Measurements from ENCODE around the gene FRMPD2.

DNA sequence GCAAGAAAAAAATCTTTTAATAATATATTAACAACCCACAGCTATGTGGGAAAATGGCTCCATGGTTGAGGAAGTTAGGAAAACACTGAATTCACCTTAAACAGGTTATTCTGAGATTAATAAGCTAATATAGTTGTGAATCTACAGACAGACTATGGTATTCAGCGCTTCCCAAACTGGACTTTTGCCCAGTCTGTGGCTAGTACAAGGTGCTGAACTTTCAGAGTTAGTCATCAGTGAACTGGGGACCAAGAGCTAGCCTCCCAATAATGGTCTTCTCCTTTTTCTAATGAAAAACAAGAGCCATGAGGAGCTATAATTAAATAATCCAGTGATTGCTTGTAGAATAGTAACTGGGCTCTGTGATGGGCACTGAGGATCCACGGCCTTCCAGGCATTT lies 65.3 kb downstream of the FRMPD2 start:
- TF ChIP-seq, protein P1, sequence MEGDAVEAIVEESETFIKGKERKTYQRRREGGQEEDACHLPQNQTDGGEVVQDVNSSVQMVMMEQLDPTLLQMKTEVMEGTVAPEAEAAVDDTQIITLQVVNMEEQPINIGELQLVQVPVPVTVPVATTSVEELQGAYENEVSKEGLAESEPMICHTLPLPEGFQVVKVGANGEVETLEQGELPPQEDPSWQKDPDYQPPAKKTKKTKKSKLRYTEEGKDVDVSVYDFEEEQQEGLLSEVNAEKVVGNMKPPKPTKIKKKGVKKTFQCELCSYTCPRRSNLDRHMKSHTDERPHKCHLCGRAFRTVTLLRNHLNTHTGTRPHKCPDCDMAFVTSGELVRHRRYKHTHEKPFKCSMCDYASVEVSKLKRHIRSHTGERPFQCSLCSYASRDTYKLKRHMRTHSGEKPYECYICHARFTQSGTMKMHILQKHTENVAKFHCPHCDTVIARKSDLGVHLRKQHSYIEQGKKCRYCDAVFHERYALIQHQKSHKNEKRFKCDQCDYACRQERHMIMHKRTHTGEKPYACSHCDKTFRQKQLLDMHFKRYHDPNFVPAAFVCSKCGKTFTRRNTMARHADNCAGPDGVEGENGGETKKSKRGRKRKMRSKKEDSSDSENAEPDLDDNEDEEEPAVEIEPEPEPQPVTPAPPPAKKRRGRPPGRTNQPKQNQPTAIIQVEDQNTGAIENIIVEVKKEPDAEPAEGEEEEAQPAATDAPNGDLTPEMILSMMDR (IDR thresholded peaks at IDR 0.05 in 4 of 5, conservative IDR thresholded peaks at IDR 0.05 in 1 of 5), result no peak
- no peak for TF ChIP-seq POLR2A (IDR thresholded peaks at IDR 0.05)
